HCT116 (cell line): ENCODE measurements around the gene VIPR2. TPM values are rescaled to one million over a fixed set of nuclear protein-coding genes. Genes with fewer than 3 reads are reported as not detected.

ENCODE experiments used
- ATAC-seq: fragments of 200-7000 bp; cut with Tn5 transposase; 2 replicates; pipeline ENCODE4 v1.9.1; 2020; ENCODE audit warnings: mild to moderate bottlenecking, moderate library complexity
- BruUV-seq: library from RNA; stranded (reverse); fragments of 400-500 nt; replicated peaks from 2 replicates; lab custom pipeline; 2021; lab: Mats Ljungman, UMichigan
- CTCF ChIA-PET: fragments of 300-600 bp; sonication (Branson Sonifier 250); formaldehyde crosslinking; loops from one replicate; lab custom pipeline; 2021; ENCODE audit warnings: antibody characterized with exemption; lab: Charles Lee
- POLR2A ChIA-PET: fragments of 300-600, 350-600 bp; sonication (Branson Sonifier 250); formaldehyde crosslinking; loops from one replicate; lab custom pipeline; 2021; ENCODE audit warnings: antibody characterized with exemption; lab: Charles Lee
- RAD21 ChIA-PET, 2 experiments: fragments of 300-600 bp; sonication (Branson Sonifier 250); formaldehyde crosslinking; loops; one replicate each; lab custom pipeline; 2023; ENCODE audit warnings: low total read pairs in 2 of 2; ENCODE audit not compliant: uncharacterized antibody in 2 of 2, unreplicated experiment in 2 of 2, low non-redundant PET in 1 of 2; lab: Charles Lee
- DNase-seq: peaks from one replicate; pipeline ENCODE4 v3.0.0-alpha.2; 2010; ENCODE audit warnings: low read depth, low spot score
- H2AFZ ChIP-seq: fragments of 200-600 bp; shearing (Covaris generic), sonication (generic); 2 replicates; pipeline ENCODE4 v1.6.1; 2017; ENCODE audit warnings: low read depth, mixed run types, mixed read lengths, antibody characterized with exemption, low read length; ENCODE audit not compliant: poor library complexity, severe bottlenecking
- H3K27ac ChIP-seq: 2 replicates; pipeline ENCODE4 v1.5.1; 2012; ENCODE audit warnings: low read depth, low read length
- H3K27me3 ChIP-seq: fragments of 200-600 bp; sonication (generic); 2 replicates; pipeline ENCODE4 v1.6.1; 2016; ENCODE audit warnings: mixed run types, low read length, mixed read lengths; ENCODE audit not compliant: insufficient read depth
- H3K36me3 ChIP-seq, 2 experiments: fragments of 200-500 bp in 1 of 2; fragments of 200-600 bp in 1 of 2; sonication (Bioruptor generic) in 1 of 2; sonication (generic) in 1 of 2; 2 replicates each; pipeline versions ENCODE4 v1.5.1 to v1.6.1; 2014 to 2016; ENCODE audit warnings: low read length in 2 of 2, inconsistent platforms in 1 of 2, mixed read lengths in 1 of 2, mixed run types in 1 of 2; ENCODE audit not compliant: insufficient read depth in 2 of 2, control insufficient read depth in 1 of 2
- H3K4me1 ChIP-seq, 2 experiments: fragments of 200-600 bp in 1 of 2; sonication (generic) in 1 of 2; 2 replicates each; pipeline versions ENCODE4 v1.5.1 to v1.6.1; 2012 to 2017; ENCODE audit warnings: low read length in 2 of 2, inconsistent platforms in 1 of 2, mild to moderate bottlenecking in 1 of 2, mixed read lengths in 1 of 2, mixed run types in 1 of 2, moderate library complexity in 1 of 2; ENCODE audit not compliant: insufficient read depth in 2 of 2, control insufficient read depth in 1 of 2
- H3K4me2 ChIP-seq: fragments of 200-600 bp; sonication (generic); 2 replicates; pipeline ENCODE4 v1.6.1; 2017; ENCODE audit warnings: mixed run types, low read length, mixed read lengths
- H3K4me3 ChIP-seq, 2 experiments: fragments of 200-600 bp in 1 of 2; sonication (generic) in 1 of 2; replicated peaks in 1 of 2; 2 replicates each; pipeline ENCODE4 v1.5.1; 2011 to 2016; ENCODE audit warnings: low read length in 2 of 2, control low read depth in 1 of 2, low read depth in 1 of 2, mild to moderate bottlenecking in 1 of 2, mixed read lengths in 1 of 2, mixed run types in 1 of 2
- H3K79me2 ChIP-seq: fragments of 200-600 bp; sonication (generic); 2 replicates; pipeline ENCODE4 v1.6.1; 2017; ENCODE audit warnings: mild to moderate bottlenecking, mixed run types, low read length, moderate library complexity, mixed read lengths; ENCODE audit not compliant: insufficient read depth
- H3K9ac ChIP-seq: fragments of 200-600 bp; sonication (generic); 2 replicates; pipeline ENCODE4 v1.6.1; 2016; ENCODE audit warnings: low read length, mixed read lengths
- H3K9me2 ChIP-seq: fragments of 200-600 bp; sonication (generic), shearing (Covaris generic); 2 replicates; pipeline ENCODE4 v1.6.1; 2017; ENCODE audit warnings: mixed run types, mild to moderate bottlenecking, moderate library complexity; ENCODE audit not compliant: insufficient read depth
- H3K9me3 ChIP-seq, 2 experiments: fragments of 200-500 bp in 1 of 2; fragments of 200-600 bp in 1 of 2; sonication (Bioruptor generic) in 1 of 2; sonication (generic) in 1 of 2; 2 replicates each; pipeline ENCODE4 v1.6.1; 2014 to 2017; ENCODE audit warnings: low read length in 2 of 2, mixed read lengths in 2 of 2, inconsistent platforms in 1 of 2, low read depth in 1 of 2, mild to moderate bottlenecking in 1 of 2, mixed run types in 1 of 2, moderate library complexity in 1 of 2; ENCODE audit not compliant: control insufficient read depth in 1 of 2, insufficient read depth in 1 of 2
- H4K20me1 ChIP-seq: fragments of 200-600 bp; sonication (generic), shearing (Covaris generic); 2 replicates; pipeline ENCODE4 v1.6.1; 2017; ENCODE audit warnings: mixed run types, mild to moderate bottlenecking, moderate library complexity; ENCODE audit not compliant: insufficient read depth
- CBX3 ChIP-seq: IDR thresholded peaks from 2 replicates; pipeline ENCODE4 v1.6.1; 2012; ENCODE audit warnings: low read depth
- CEBPB ChIP-seq: IDR thresholded peaks from 2 replicates; pipeline ENCODE4 v1.6.1; 2012; ENCODE audit warnings: low read depth
- EGR1 ChIP-seq: IDR thresholded peaks from 2 replicates; pipeline ENCODE4 v1.6.1; 2012; ENCODE audit warnings: low read depth
- ELF1 ChIP-seq: IDR thresholded peaks from 2 replicates; pipeline ENCODE4 v1.6.1; 2012; ENCODE audit warnings: low read depth, borderline replicate concordance
- EZH2 ChIP-seq: fragments of 200-600 bp; sonication (generic); IDR thresholded peaks from 2 replicates; pipeline ENCODE4 v1.6.1; 2017; ENCODE audit warnings: antibody characterized with exemption, mixed run types
- FOSL1 ChIP-seq: IDR thresholded peaks from 2 replicates; pipeline ENCODE4 v1.6.1; 2012; ENCODE audit warnings: low read depth
- POLR2AphosphoS5 ChIP-seq: IDR thresholded peaks from 2 replicates; pipeline ENCODE4 v1.6.1; 2011; ENCODE audit warnings: mild to moderate bottlenecking, low read depth, low read length, moderate library complexity
- RAD21 ChIP-seq: IDR thresholded peaks from 2 replicates; pipeline ENCODE4 v1.6.1; 2012; ENCODE audit warnings: low read depth, mild to moderate bottlenecking
- REST ChIP-seq: IDR thresholded peaks from 2 replicates; pipeline ENCODE4 v1.6.1; 2012; ENCODE audit warnings: low read depth
- SIN3A ChIP-seq: IDR thresholded peaks from 2 replicates; pipeline ENCODE4 v1.6.1; 2012; ENCODE audit warnings: low read depth
- SP1 ChIP-seq: IDR thresholded peaks from 2 replicates; pipeline ENCODE4 v1.6.1; 2012; ENCODE audit warnings: low read depth
- SRF ChIP-seq: IDR thresholded peaks from 2 replicates; pipeline ENCODE4 v1.6.1; 2012; ENCODE audit warnings: low read depth
- YY1 ChIP-seq: IDR thresholded peaks from 2 replicates; pipeline ENCODE4 v1.6.1; 2011; ENCODE audit warnings: low read length, low read depth, moderate library complexity, mild to moderate bottlenecking; ENCODE audit not compliant: insufficient replicate concordance; ENCODE audit errors: extremely low read depth
- ZBTB33 ChIP-seq: IDR thresholded peaks from 2 replicates; pipeline ENCODE4 v1.6.1; 2011; ENCODE audit warnings: mild to moderate bottlenecking, low read length, moderate library complexity; ENCODE audit not compliant: insufficient replicate concordance; ENCODE audit errors: extremely low read depth
- ZFX ChIP-seq: fragments of 450-650 bp; IDR thresholded peaks from 2 replicates; pipeline ENCODE4 v1.6.1; 2017
- ZNF274 ChIP-seq: fragments of 200-500 bp; sonication (Bioruptor generic); IDR thresholded peaks from 2 replicates; pipeline ENCODE4 v1.6.1; 2014; ENCODE audit warnings: mild to moderate bottlenecking, low read depth, low read length, inconsistent platforms
- intact Hi-C: fragments of 100-400 bp; cut with micrococcal nuclease; formaldehyde crosslinking; loops from 2 replicates; pipeline ENCODE4 v1.10.0; 2022
- total RNA-seq: library from RNA; stranded (reverse); gene quantifications from one replicate; pipeline ENCODE4 v1.2.1, GENCODE V29; 2021; ENCODE audit not compliant: unreplicated experiment
- TF ChIP-seq, protein P1 (sequence below): IDR thresholded peaks from 2 replicates; pipeline ENCODE4 v1.6.1; 2012
- TF ChIP-seq, protein P2 (sequence below): IDR thresholded peaks from 2 replicates; pipeline ENCODE4 v1.6.1; 2012
- TF ChIP-seq, protein P3 (sequence below), 3 experiments: fragments of 200-600 bp in 1 of 3; sonication (generic) in 1 of 3; IDR thresholded peaks in 2 of 3; conservative IDR thresholded peaks in 1 of 3; 2 replicates each; pipeline ENCODE4 v1.5.1; 2012 to 2017; ENCODE audit warnings: low read depth in 2 of 3, low read length in 2 of 3, antibody characterized with exemption in 1 of 3, borderline replicate concordance in 1 of 3, control low read depth in 1 of 3, mild to moderate bottlenecking in 1 of 3, mixed read lengths in 1 of 3, mixed run types in 1 of 3, moderate library complexity in 1 of 3; ENCODE audit not compliant: insufficient read depth in 1 of 3

VIPR2 gene
- total RNA-seq, 1 experiment from 2014 or later, result 0.10 TPM

DNA sequence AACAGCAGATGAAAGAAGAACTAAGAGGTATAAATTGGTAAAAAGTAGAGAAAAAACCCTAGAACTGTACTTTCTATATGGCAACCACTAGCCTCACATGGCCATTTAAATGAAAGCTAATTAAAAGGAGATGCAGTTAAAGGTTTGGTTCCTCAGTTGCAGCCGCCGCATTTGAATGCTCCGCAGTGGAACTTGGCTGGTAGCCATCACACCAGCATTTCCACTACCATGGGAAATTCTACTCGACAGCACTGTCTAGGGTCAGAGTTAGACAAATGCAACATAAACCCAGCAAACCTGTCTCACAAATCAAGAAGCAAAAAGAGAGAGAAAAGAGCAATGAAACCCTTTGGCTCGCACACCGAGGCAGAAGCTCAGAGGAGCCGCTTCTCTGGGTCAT is 29.7 kb downstream of the VIPR2 start:
- TF ChIP-seq, protein P1, sequence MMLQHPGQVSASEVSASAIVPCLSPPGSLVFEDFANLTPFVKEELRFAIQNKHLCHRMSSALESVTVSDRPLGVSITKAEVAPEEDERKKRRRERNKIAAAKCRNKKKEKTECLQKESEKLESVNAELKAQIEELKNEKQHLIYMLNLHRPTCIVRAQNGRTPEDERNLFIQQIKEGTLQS, result no peak
- TF ChIP-seq, protein P2, sequence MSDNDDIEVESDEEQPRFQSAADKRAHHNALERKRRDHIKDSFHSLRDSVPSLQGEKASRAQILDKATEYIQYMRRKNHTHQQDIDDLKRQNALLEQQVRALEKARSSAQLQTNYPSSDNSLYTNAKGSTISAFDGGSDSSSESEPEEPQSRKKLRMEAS, result no peak
- TF ChIP-seq EZH2 (no peak), ZBTB33 (no peak), POLR2AphosphoS5 (no peak), CBX3 (no peak), SP1 (no peak), ZNF274 (no peak), REST (no peak), ZFX (no peak), CEBPB (no peak), YY1 (no peak), RAD21 (no peak), SIN3A (no peak), EGR1 (no peak), SRF (no peak), ELF1 (no peak), FOSL1 (no peak)
- TF ChIP-seq, protein P3, sequence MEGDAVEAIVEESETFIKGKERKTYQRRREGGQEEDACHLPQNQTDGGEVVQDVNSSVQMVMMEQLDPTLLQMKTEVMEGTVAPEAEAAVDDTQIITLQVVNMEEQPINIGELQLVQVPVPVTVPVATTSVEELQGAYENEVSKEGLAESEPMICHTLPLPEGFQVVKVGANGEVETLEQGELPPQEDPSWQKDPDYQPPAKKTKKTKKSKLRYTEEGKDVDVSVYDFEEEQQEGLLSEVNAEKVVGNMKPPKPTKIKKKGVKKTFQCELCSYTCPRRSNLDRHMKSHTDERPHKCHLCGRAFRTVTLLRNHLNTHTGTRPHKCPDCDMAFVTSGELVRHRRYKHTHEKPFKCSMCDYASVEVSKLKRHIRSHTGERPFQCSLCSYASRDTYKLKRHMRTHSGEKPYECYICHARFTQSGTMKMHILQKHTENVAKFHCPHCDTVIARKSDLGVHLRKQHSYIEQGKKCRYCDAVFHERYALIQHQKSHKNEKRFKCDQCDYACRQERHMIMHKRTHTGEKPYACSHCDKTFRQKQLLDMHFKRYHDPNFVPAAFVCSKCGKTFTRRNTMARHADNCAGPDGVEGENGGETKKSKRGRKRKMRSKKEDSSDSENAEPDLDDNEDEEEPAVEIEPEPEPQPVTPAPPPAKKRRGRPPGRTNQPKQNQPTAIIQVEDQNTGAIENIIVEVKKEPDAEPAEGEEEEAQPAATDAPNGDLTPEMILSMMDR (IDR thresholded peaks at IDR 0.05 in 2 of 3, conservative IDR thresholded peaks at IDR 0.05 in 1 of 3; ENCODE audit: borderline replicate concordance in 1 of 3, insufficient read depth in 1 of 3, low read depth in 2 of 3, low read length in 2 of 3), result no peak
- no peaks in the 10 kb centered on the region for H3K9me3 ChIP-seq
- no peak overlapping the region for H3K4me2 ChIP-seq
- intact Hi-C loops, result no loop called here
- H3K9ac ChIP-seq, result no peak overlapping the region
- POLR2A ChIA-PET, result no interaction called here
- RAD21 ChIA-PET, result no interaction called here
- peaks cover 29% of the 10 kb centered on the region for H3K27me3 ChIP-seq
- no peaks in the 10 kb centered on the region for H3K79me2 ChIP-seq
- no peaks in the 10 kb centered on the region for H3K4me1 ChIP-seq
- no peak overlapping the region for H2AFZ ChIP-seq
- no peaks in the 10 kb centered on the region for H3K9me2 ChIP-seq
- H3K36me3 ChIP-seq, result no peaks in the 10 kb centered on the region
- no peak overlapping the region for H3K4me3 ChIP-seq
- DNase-seq (no peak), ATAC-seq (no peak)
- no peak overlapping the region for H3K27ac ChIP-seq
- no peaks in the 10 kb centered on the region; the same call in 1 of the 2 replicates for H4K20me1 ChIP-seq
- BruUV-seq, result no TSS peak
- CTCF ChIA-PET, result no interaction called here
